Upper lobe of left lung (tissue), 4 donors: ENCODE data around the gene ILDR2.

Source experiments
- EP300 ChIP-seq, 4 donors: sonication (generic); formaldehyde crosslinking; IDR thresholded peaks; one replicate each; pipeline ENCODE4 v1.5.1; 2017; ENCODE audit warnings: antibody characterized with exemption in 4 of 4, control low read depth in 2 of 4
- POLR2A ChIP-seq, 4 donors: fragments of 450-650 bp; IDR thresholded peaks; one replicate each; pipeline ENCODE4 v1.5.1; 2016 to 2017; ENCODE audit warnings: antibody characterized with exemption in 4 of 4, mild to moderate bottlenecking in 2 of 4
- POLR2AphosphoS5 ChIP-seq, 2 donors: sonication (generic); formaldehyde crosslinking; IDR thresholded peaks; one replicate each; pipeline ENCODE4 v1.5.1; 2017; ENCODE audit warnings: antibody characterized with exemption in 2 of 2
- TF ChIP-seq, protein P1 (sequence below), 6 experiments: fragments of 450-650 bp in 4 of 6; fragments of 200-600 bp in 2 of 6; sonication (generic) in 2 of 6; IDR thresholded peaks; one replicate each; pipeline ENCODE4 v1.5.1; 2016 to 2019; ENCODE audit warnings: antibody characterized with exemption in 6 of 6

DNA sequence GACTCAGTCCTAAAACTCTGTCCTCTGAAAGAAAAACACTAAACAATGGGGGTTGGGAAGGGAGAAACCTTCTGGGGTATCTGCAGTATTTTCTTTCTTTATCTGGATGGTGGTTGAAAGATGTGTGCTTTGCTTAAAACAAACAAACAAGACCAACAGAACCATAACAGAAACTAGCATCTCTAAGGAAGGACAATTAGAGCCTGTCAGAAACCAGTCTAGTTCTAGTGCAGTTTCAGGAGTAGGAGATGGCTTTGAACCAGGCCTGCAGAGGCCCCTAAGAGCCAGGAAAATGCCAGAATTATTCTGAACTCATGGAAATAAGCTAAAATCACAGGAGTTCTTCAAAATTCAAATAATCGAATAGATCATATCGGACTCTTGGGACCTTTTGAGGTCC lies 18.5 kb downstream of the ILDR2 start:
- no peak for TF ChIP-seq POLR2A (IDR thresholded peaks at IDR 0.05)
- TF ChIP-seq POLR2AphosphoS5 (IDR thresholded peaks at IDR 0.05): no peak
- TF ChIP-seq, protein P1, sequence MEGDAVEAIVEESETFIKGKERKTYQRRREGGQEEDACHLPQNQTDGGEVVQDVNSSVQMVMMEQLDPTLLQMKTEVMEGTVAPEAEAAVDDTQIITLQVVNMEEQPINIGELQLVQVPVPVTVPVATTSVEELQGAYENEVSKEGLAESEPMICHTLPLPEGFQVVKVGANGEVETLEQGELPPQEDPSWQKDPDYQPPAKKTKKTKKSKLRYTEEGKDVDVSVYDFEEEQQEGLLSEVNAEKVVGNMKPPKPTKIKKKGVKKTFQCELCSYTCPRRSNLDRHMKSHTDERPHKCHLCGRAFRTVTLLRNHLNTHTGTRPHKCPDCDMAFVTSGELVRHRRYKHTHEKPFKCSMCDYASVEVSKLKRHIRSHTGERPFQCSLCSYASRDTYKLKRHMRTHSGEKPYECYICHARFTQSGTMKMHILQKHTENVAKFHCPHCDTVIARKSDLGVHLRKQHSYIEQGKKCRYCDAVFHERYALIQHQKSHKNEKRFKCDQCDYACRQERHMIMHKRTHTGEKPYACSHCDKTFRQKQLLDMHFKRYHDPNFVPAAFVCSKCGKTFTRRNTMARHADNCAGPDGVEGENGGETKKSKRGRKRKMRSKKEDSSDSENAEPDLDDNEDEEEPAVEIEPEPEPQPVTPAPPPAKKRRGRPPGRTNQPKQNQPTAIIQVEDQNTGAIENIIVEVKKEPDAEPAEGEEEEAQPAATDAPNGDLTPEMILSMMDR (IDR thresholded peaks at IDR 0.05): no peak
- TF ChIP-seq EP300 (IDR thresholded peaks at IDR 0.05): no peak
